Activated naive CD4-positive, alpha-beta T cell treated with anti-CD3 and anti-CD28 coated beads, Interleukin-2, amount 50 U/mL, for 72 hours (primary cell): ENCODE data around the gene PNMA6F. TPM values are rescaled to one million over a fixed set of nuclear protein-coding genes. Genes with fewer than 3 reads are reported as not detected.
"Not testable (repeated sequence)": the region's sequence is repeated elsewhere in the genome, so short reads cannot be mapped to it uniquely, and the experiment has no call there.

Source experiments
- ATAC-seq, 2 donors: fragments of 150-1000 bp; cut with Tn5 transposase; 2 replicates each; pipeline ENCODE4 v1.10.0; 2021; ENCODE audit warnings: mild to moderate bottlenecking in 2 of 2, moderate library complexity in 2 of 2
- DNase-seq, 2 donors: peaks; one replicate each; pipeline ENCODE4 v3.0.0; 2021 to 2022; ENCODE audit warnings: low spot score in 2 of 2
- H3K27ac Mint-ChIP-seq, 2 donors: one replicate each; pipeline ENCODE4 v1.8.0; 2022; ENCODE audit warnings: mild to moderate bottlenecking in 2 of 2, mixed read lengths in 2 of 2
- H3K36me3 Mint-ChIP-seq, 2 donors: one replicate each; pipeline ENCODE4 v1.8.0; 2022; ENCODE audit warnings: mixed read lengths in 2 of 2
- H3K9me3 Mint-ChIP-seq, 2 donors: one replicate each; pipeline ENCODE4 v1.8.0; 2022; ENCODE audit warnings: mixed read lengths in 2 of 2
- total RNA-seq, 2 donors: library from RNA; stranded (reverse); gene quantifications; one replicate each; pipeline ENCODE4 v1.2.3, GENCODE V29; 2022

The PNMA6F gene
- total RNA-seq, 2 donors from 2014 or later = not detected

DNA sequence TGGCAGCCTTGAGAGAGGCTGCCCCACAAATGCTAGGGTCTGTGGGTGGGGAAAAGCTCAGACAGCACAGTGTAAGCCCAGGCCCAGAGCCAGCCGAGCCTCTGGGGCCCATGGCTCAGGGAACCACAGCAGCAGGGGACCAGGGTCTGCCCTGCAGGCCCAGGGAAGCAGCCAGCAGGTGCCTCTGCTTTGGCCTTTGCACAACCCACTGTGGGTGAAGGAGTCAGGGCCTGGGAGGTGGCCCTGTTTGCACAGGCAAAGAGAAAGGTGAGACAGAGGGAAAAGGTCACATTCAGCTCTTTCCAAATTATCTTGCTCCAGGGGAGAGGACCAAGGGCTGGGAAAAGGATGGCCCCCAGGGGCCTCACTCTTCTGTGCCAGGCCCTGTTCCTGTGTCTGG is 8.7 kb downstream of the PNMA6F start:
- ATAC-seq (no peak), DNase-seq (no peak)
- H3K27ac Mint-ChIP-seq = no peak overlapping the region
- no peaks in the 10 kb centered on the region for H3K36me3 Mint-ChIP-seq
- no peaks in the 10 kb centered on the region for H3K9me3 Mint-ChIP-seq

GRCh38 chrX:153312041-153312440 is 9.5 kb downstream of the PNMA6F start:
- DNase-seq = no peak
- no peak overlapping the region for H3K27ac Mint-ChIP-seq
- H3K36me3 Mint-ChIP-seq = no peaks in the 10 kb centered on the region
- no peaks in the 10 kb centered on the region for H3K9me3 Mint-ChIP-seq
- no peak for ATAC-seq

DNA sequence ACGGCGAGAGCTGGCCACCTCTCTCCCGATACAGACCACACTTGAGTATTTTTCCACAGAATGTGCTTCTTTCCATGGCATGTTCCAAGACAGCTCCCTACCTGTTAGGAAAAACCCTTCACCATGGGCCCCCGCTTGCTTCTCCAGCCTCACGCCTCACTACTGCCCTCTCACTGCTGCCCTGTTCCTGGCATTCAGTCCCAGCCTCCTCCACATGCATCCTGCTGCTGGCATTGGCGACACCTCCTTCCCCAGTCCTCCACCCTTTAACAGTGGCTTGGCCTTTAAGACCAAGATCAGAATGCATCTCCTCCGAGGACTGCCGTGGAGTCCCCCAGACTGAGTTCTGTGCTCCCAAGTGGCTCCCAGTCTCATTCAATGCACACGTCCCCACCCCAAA is 10.7 kb downstream of the PNMA6F start:
- no peaks in the 10 kb centered on the region for H3K36me3 Mint-ChIP-seq
- DNase-seq (no peak), ATAC-seq (no peak)
- H3K27ac Mint-ChIP-seq = no peak overlapping the region
- no peaks in the 10 kb centered on the region for H3K9me3 Mint-ChIP-seq

GRCh38 chrX:153307276-153308178 is 14.0 kb downstream of the PNMA6F start:
- Mint-ChIP-seq H3K27ac (no peak overlapping the region), H3K9me3 (no peaks in the 10 kb centered on the region), H3K36me3 (no peaks in the 10 kb centered on the region)
- DNase-seq = no peak
- ATAC-seq = no peak

DNA sequence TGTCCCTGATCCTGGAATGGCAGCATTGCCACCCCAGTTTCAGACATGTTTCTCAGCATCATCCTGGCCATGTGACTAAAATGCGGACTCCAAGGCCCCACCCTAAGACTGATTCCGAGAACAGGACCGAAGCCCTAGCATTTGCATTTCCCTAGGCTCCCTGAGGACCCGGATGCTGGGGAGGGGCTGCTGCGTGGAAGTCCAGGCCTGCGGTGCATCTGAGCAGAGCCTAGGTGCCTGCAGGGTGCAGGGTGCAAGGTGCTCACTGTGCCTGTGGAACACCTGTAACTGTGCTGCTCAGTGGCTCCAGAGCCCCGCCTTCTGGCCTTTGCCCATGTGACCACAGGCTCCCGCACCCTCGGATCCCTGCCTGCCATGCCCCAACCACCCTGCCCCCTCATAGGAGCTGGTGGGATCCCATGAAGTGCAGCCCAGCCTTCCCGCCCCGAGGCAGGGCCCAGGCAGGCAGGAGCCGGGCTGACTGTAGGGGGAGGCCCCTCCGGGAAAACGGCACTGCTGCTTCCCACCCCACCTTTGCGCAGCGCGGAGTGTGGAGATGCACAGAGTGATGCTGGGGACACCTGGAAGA is 14.9 kb downstream of the PNMA6F start:
- no peak for DNase-seq
- ATAC-seq = no peak
- no peaks in the 10 kb centered on the region for H3K36me3 Mint-ChIP-seq
- H3K27ac Mint-ChIP-seq = no peak overlapping the region
- no peaks in the 10 kb centered on the region for H3K9me3 Mint-ChIP-seq

DNA sequence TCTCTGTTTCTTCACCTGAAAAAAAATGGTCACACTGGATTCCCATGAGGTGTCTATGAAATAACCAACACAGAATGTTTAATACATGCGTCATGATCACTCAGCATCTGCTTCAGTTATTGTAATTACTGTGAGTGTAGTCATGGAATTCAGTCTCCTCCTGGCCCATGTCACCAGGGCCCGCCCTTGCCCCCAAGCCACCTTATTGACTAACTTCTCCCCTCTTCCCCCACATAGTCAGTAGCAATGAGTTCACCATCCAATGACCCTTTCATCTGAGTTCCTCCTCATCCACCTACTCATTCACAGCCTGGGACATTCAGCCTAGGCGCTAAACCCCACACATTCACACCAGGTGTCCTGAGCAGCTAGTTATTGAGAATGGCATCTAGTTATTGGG is 15.6 kb downstream of the PNMA6F start:
- Mint-ChIP-seq H3K9me3 (no peaks in the 10 kb centered on the region), H3K27ac (no peak overlapping the region), H3K36me3 (no peaks in the 10 kb centered on the region)
- DNase-seq (no peak), ATAC-seq (no peak)

- no peaks in the 10 kb centered on the region for H3K36me3 Mint-ChIP-seq
- ATAC-seq = no peak
- H3K27ac Mint-ChIP-seq = no peak overlapping the region
- no peaks in the 10 kb centered on the region for H3K9me3 Mint-ChIP-seq
- DNase-seq = no peak
Measured at GRCh38 chrX:153304988-153305736, 16.4 kb downstream of the PNMA6F start.

- no peaks in the 10 kb centered on the region for H3K36me3 Mint-ChIP-seq
- ATAC-seq (no peak), DNase-seq (no peak)
- H3K27ac Mint-ChIP-seq = no peak overlapping the region
- no peaks in the 10 kb centered on the region for H3K9me3 Mint-ChIP-seq
Measured at GRCh38 chrX:153303276-153304262, 18.0 kb downstream of the PNMA6F start.

- H3K27ac Mint-ChIP-seq = no peak overlapping the region
- ATAC-seq = no peak
- no peaks in the 10 kb centered on the region for H3K9me3 Mint-ChIP-seq
- no peaks in the 10 kb centered on the region for H3K36me3 Mint-ChIP-seq
- DNase-seq = no peak
Measured at GRCh38 chrX:153302796-153303195, 18.8 kb downstream of the PNMA6F start.

- no peaks in the 10 kb centered on the region for H3K36me3 Mint-ChIP-seq
- DNase-seq = no peak
- H3K27ac Mint-ChIP-seq = no peak overlapping the region
Measured at GRCh38 chrX:153301746-153302145, 19.8 kb downstream of the PNMA6F start.

GRCh38 chrX:153299855-153300254 is 21.7 kb downstream of the PNMA6F start:
- DNase-seq (no peak), ATAC-seq (no peak)
- Mint-ChIP-seq H3K36me3 (no peaks in the 10 kb centered on the region), H3K27ac (no peak overlapping the region), H3K9me3 (no peaks in the 10 kb centered on the region)

More at GRCh38 chrX:153301746-153302145, 19.8 kb downstream of the PNMA6F start:
- no peak for ATAC-seq
- no peaks in the 10 kb centered on the region for H3K9me3 Mint-ChIP-seq

DNA sequence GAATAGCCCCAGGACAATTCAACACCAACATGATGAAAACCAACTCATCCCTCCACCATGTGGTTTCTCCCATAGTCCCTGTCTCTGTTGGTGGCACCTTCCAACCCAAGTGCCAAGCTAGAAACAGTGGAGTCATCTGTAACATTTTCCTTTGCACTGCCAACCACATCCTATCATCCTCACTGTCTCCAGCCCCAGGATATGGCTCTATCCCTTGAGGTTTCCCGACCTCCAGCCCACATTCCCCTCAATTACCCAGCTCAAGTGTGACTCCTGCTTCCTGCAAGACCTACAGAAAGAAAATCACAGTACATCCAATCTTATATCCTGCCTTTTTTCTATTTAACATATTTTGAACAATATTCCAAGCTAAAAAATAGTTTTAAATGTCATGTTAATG is 24.2 kb downstream of the PNMA6F start:
- Mint-ChIP-seq H3K36me3 (no peaks in the 10 kb centered on the region), H3K27ac (no peak overlapping the region), H3K9me3 (peaks cover 0 to 4% of the 10 kb centered on the region in 2 donors)
- no peak for ATAC-seq
- DNase-seq = no peak

GRCh38 chrX:153293485-153294071 is 28.0 kb downstream of the PNMA6F start:
- peak; percentile 36 to 48 for ATAC-seq

GRCh38 chrX:153288807-153289206 is 32.8 kb downstream of the PNMA6F start:
- not testable (repeated sequence) for H3K36me3 Mint-ChIP-seq, H3K9me3 Mint-ChIP-seq, H3K27ac Mint-ChIP-seq, ATAC-seq, DNase-seq

More at GRCh38 chrX:153293485-153294071, 28.0 kb downstream of the PNMA6F start:
- not testable (repeated sequence) for DNase-seq, H3K9me3 Mint-ChIP-seq, H3K27ac Mint-ChIP-seq, H3K36me3 Mint-ChIP-seq

DNA sequence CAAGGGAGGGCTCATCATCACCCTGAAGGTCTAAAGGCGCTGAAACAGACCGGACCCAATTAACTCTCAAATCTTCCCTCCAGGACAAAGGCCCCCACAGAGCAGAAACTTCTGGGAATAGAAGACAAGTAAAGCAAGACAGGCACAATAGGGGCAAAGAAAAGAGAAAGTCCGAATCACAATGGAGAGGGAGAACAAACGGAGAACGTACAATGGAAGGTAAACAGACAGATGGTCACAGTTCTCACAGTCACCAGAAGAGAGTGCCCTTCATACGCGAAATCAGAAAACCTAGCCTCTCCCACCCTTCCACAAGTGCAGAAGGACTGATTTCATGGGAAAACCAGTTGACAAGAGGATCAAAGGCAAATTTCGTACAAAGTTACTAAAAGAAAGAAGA is 35.9 kb downstream of the PNMA6F start:
- DNase-seq, H3K27ac Mint-ChIP-seq, H3K9me3 Mint-ChIP-seq, ATAC-seq, H3K36me3 Mint-ChIP-seq: not testable (repeated sequence)

DNA sequence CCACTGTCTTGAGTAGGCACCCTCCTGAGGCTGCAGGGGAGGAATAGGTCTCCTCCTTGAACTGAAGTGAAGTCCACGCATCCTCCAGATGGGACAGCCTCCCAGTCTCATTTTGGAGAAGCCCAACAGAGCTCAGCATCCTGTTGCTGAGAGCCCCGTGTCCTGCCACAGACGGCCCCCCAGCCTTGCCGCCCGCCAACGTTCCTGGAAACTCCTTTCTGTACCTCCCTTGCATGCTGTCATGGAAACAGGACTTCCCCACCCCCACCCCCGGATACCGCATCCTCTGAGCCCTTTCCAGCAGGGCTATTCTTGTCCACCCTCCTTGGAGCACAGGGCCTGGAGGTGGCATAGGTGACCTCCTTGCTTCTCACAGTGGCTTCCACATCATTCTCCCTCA is 37.6 kb downstream of the PNMA6F start:
- H3K27ac Mint-ChIP-seq, ATAC-seq, H3K36me3 Mint-ChIP-seq, H3K9me3 Mint-ChIP-seq, DNase-seq: not testable (repeated sequence)
